ENCODE results near the gene OSTC.

The OSTC gene

GRCh38 chr4:108714880-108715279 is 64.5 kb downstream of the OSTC start:
- Mint-ChIP-seq H3K9me3 (no peaks in the 10 kb centered on the region), H3K36me3 (ENCODE audit: low read depth) (no peaks in the 10 kb centered on the region), H3K27me3 (ENCODE audit: low read depth) (peaks cover 7% of the 10 kb centered on the region), H3K4me3 (no peak overlapping the region), H3K4me1 (ENCODE audit: low read depth) (no peaks in the 10 kb centered on the region), H3K27ac (no peak overlapping the region)
- DNase-seq (ENCODE audit: low spot score), result no peak

- no peak for DNase-seq (ENCODE audit: low spot score)
- Mint-ChIP-seq H3K4me1 (ENCODE audit: low read depth) (no peaks in the 10 kb centered on the region), H3K36me3 (ENCODE audit: low read depth) (no peaks in the 10 kb centered on the region), H3K27me3 (ENCODE audit: low read depth) (peaks cover 9% of the 10 kb centered on the region), H3K9me3 (no peaks in the 10 kb centered on the region), H3K4me3 (no peak overlapping the region), H3K27ac (no peak overlapping the region)
Measured at GRCh38 chr4:108716340-108716739, 65.9 kb downstream of the OSTC start.

- H3K4me3 Mint-ChIP-seq, result no peak overlapping the region
- no peak overlapping the region for H3K27ac Mint-ChIP-seq
- H3K4me1 Mint-ChIP-seq (ENCODE audit: low read depth), result no peaks in the 10 kb centered on the region
- peaks cover 9% of the 10 kb centered on the region for H3K27me3 Mint-ChIP-seq (ENCODE audit: low read depth)
- H3K36me3 Mint-ChIP-seq (ENCODE audit: low read depth), result no peaks in the 10 kb centered on the region
- no peaks in the 10 kb centered on the region for H3K9me3 Mint-ChIP-seq
- DNase-seq (ENCODE audit: low spot score), result no peak
Measured at GRCh38 chr4:108717386-108717785, 67.0 kb downstream of the OSTC start.

All from T-helper 2 cell treated with Interferon-gamma antibody and Interleukin-4, amounts not matched to agents 5 μg/mL and 100 μg/mL, for 36 hours (primary cell).